KMS-11 (cell line): ENCODE results near the gene ACSL5.

Experiments used
- H2AFZ ChIP-seq: fragments of 200-600 bp; sonication (generic); 2 replicates; pipeline ENCODE4 v1.6.1; 2016; ENCODE audit warnings: antibody characterized with exemption, mixed run types, low read depth
- H3K27ac ChIP-seq: fragments of 200-600 bp; sonication (generic); 2 replicates; pipeline ENCODE4 v1.6.1; 2016; ENCODE audit warnings: mild to moderate bottlenecking, mixed run types
- H3K27me3 ChIP-seq: fragments of 200-600 bp; sonication (generic); 2 replicates; pipeline ENCODE4 v1.6.1; 2017; ENCODE audit warnings: mild to moderate bottlenecking, low read depth, mixed run types, moderate library complexity; ENCODE audit not compliant: insufficient read depth
- H3K36me3 ChIP-seq: fragments of 200-600 bp; sonication (generic); 2 replicates; pipeline ENCODE4 v1.6.1; 2017; ENCODE audit warnings: mild to moderate bottlenecking, mixed run types; ENCODE audit not compliant: insufficient read depth
- H3K4me1 ChIP-seq: fragments of 200-600 bp; sonication (generic); 2 replicates; pipeline ENCODE4 v1.6.1; 2016; ENCODE audit warnings: mild to moderate bottlenecking, low read depth, mixed run types; ENCODE audit not compliant: poor library complexity, severe bottlenecking
- H3K4me2 ChIP-seq: fragments of 200-600 bp; sonication (generic); 2 replicates; pipeline ENCODE4 v1.7.0; 2016; ENCODE audit warnings: mild to moderate bottlenecking, mixed run types
- H3K4me3 ChIP-seq: fragments of 200-600 bp; sonication (generic); IDR thresholded peaks from 2 replicates; pipeline ENCODE4 v1.6.1; 2017; ENCODE audit warnings: low read depth, low read length, mixed read lengths; ENCODE audit not compliant: insufficient read depth
- H3K79me2 ChIP-seq: fragments of 200-600 bp; sonication (generic); 2 replicates; pipeline ENCODE4 v1.6.1; 2016; ENCODE audit warnings: low read depth, mixed run types; ENCODE audit not compliant: insufficient read depth
- H3K9ac ChIP-seq: fragments of 200-600 bp; sonication (generic); 2 replicates; pipeline ENCODE4 v1.6.1; 2016; ENCODE audit warnings: mild to moderate bottlenecking, mixed run types
- H4K20me1 ChIP-seq: fragments of 200-600 bp; sonication (generic); 2 replicates; pipeline ENCODE4 v1.6.1; 2016; ENCODE audit warnings: mild to moderate bottlenecking, mixed run types; ENCODE audit not compliant: insufficient read depth
- CTCF ChIP-seq: fragments of 200-600 bp; sonication (generic); conservative IDR thresholded peaks from 2 replicates; pipeline ENCODE4 v1.6.1; 2017; ENCODE audit warnings: low read depth, mild to moderate bottlenecking, antibody characterized with exemption, low read length, moderate library complexity, mixed read lengths

ACSL5 gene

GRCh38 chr10:112448888-112449287 is 75.0 kb downstream of the ACSL5 start:
- Histone ChIP-seq H3K27ac (no peak overlapping the region), H3K4me1 (peaks cover 18% of the 10 kb centered on the region), H3K36me3 (peaks cover 6% of the 10 kb centered on the region; the same call in 1 of the 2 replicates), H3K27me3 (no peaks in the 10 kb centered on the region), H3K79me2 (peaks cover 57% of the 10 kb centered on the region), H3K4me2 (no peak overlapping the region), H2AFZ (no peak overlapping the region), H3K9ac (no peak overlapping the region), H3K4me3 (no peak overlapping the region), H4K20me1 (no peaks in the 10 kb centered on the region)
- TF ChIP-seq CTCF = no peak

DNA sequence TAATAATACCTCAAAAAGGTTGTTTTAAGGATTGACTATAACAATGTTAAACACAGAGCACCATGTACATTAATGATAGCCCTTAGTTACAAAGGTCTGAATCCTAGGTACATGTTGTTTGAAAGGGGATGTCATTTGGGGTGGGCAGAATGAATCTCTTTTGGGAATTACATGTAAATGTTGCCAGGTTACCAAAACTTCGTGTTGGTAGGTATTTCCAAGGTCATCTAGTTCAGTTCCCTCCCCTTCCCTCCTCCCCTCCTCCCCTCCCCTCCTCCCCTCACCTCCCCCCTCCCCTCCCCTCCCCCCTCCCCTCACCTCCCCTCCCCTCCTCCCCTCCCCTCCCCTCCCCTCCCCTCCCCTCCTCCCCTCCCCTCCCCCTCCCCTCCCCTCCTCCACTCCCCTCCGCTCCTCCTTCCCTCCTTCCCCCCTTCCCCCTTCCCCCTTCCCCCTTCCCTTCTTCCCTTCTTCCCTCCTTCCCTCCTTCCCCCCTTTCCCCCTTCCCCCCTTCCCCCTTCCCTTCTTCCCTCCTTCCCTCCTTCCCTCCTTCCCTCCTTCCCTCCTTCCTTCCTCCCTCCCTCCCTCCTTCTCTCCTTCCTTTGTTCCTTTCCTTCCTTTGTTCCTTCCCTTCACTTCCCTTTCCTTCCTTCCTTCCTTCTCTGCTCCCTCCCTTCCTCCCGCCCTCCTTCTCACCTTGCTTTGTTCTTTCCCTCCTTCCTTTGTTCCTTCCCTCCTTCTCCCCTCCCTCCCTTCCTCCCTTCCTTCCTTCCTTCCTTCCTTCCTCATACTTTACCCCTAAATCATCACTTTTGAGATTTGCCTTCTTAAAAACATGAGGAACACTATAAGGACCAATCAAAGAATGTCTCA is 81.2 kb downstream of the ACSL5 start:
- Histone ChIP-seq H3K4me1 (peaks cover 4% of the 10 kb centered on the region), H3K36me3 (no peaks in the 10 kb centered on the region), H2AFZ (no peak overlapping the region), H3K27ac (no peak overlapping the region), H3K9ac (no peak overlapping the region), H3K4me2 (no peak overlapping the region), H4K20me1 (no peaks in the 10 kb centered on the region), H3K27me3 (no peaks in the 10 kb centered on the region), H3K4me3 (no peak overlapping the region), H3K79me2 (peaks cover 15% of the 10 kb centered on the region; the same call in 1 of the 2 replicates)
- no peak for TF ChIP-seq CTCF

DNA sequence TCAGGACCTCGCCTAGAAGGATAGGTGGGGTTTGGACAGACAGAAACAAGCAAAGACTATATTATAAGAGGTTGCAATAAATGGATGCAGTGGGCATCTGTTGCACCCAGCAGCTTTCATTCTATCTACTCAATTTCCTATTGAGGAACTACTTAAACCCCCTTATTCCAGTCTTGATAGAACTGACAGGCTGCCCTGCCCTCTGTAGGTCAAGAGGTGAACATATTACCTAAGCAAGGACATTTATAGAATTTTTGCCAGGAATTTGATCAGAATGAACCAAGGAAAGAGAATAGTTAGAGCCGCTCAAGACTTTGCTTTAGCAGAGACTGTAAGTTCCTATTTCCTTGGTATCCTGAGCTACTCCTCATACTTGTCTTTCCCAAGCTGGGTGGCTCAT is 82.6 kb downstream of the ACSL5 start:
- H3K79me2 ChIP-seq = peaks cover 1% of the 10 kb centered on the region; the same call in 1 of the 2 replicates
- no peak overlapping the region for H3K4me2 ChIP-seq
- H3K27ac ChIP-seq = no peak overlapping the region
- H3K4me1 ChIP-seq = peaks cover 9% of the 10 kb centered on the region
- no peak overlapping the region for H2AFZ ChIP-seq
- no peaks in the 10 kb centered on the region for H3K36me3 ChIP-seq
- no peak overlapping the region for H3K4me3 ChIP-seq
- peak; percentile 38 for TF ChIP-seq CTCF
- H3K9ac ChIP-seq = no peak overlapping the region
- H4K20me1 ChIP-seq = no peaks in the 10 kb centered on the region
- H3K27me3 ChIP-seq = no peaks in the 10 kb centered on the region

GRCh38 chr10:112460366-112460765 is 86.5 kb downstream of the ACSL5 start:
- no peak overlapping the region; the same call in 1 of the 2 replicates for H3K4me2 ChIP-seq
- no peaks in the 10 kb centered on the region for H4K20me1 ChIP-seq
- no peak overlapping the region for H2AFZ ChIP-seq
- H3K4me1 ChIP-seq = peaks cover 9% of the 10 kb centered on the region
- peaks cover 9% of the 10 kb centered on the region; the same call in 1 of the 2 replicates for H3K36me3 ChIP-seq
- H3K9ac ChIP-seq = no peak overlapping the region
- H3K27me3 ChIP-seq = no peaks in the 10 kb centered on the region
- no peaks in the 10 kb centered on the region; the same call in 1 of the 2 replicates for H3K79me2 ChIP-seq
- H3K4me3 ChIP-seq = no peak overlapping the region
- no peak overlapping the region for H3K27ac ChIP-seq
- no peak for TF ChIP-seq CTCF
